CD4-positive, alpha-beta memory T cell (primary cell): ENCODE measurements around the gene MDP1. TPM values are rescaled to one million over a fixed set of nuclear protein-coding genes. Genes with fewer than 3 reads are reported as not detected.

Experiments
- CTCF ChIA-PET: fragments of 350-600 bp; sonication (Branson Sonifier 250); formaldehyde crosslinking; loops from one replicate; lab custom pipeline; 2021; ENCODE audit warnings: inconsistent platforms; ENCODE audit not compliant: partially characterized antibody; lab: Charles Lee
- POLR2A ChIA-PET: fragments of 350-600 bp; sonication (Branson Sonifier 250); formaldehyde crosslinking; loops from one replicate; lab custom pipeline; 2021; ENCODE audit not compliant: partially characterized antibody; lab: Charles Lee
- DNase-seq, 5 donors: peaks; one replicate each; pipeline versions ENCODE4 v3.0.0 to v3.0.0-alpha.2; 2020 to 2022; ENCODE audit warnings: mixed read lengths in 1 of 5
- H3K27ac ChIP-seq: one replicate; pipeline ENCODE4 v1.7.0; 2013; ENCODE audit warnings: low read depth, low read length
- H3K27me3 ChIP-seq: 2 replicates; pipeline ENCODE4 v1.7.0; 2013; ENCODE audit warnings: mild to moderate bottlenecking, low read length, moderate library complexity; ENCODE audit not compliant: insufficient read depth
- H3K36me3 ChIP-seq: 2 replicates; pipeline ENCODE4 v1.7.0; 2013; ENCODE audit warnings: mild to moderate bottlenecking, low read length, moderate library complexity; ENCODE audit not compliant: insufficient read depth
- H3K4me1 ChIP-seq: 2 replicates; pipeline ENCODE4 v1.7.0; 2013; ENCODE audit warnings: mild to moderate bottlenecking, low read length, moderate library complexity; ENCODE audit not compliant: insufficient read depth
- H3K4me3 ChIP-seq, 2 donors: one replicate each; pipeline ENCODE4 v1.7.0; 2013; ENCODE audit warnings: low read length in 2 of 2, mild to moderate bottlenecking in 1 of 2
- H3K9me3 ChIP-seq, 2 donors: one replicate each; pipeline ENCODE4 v1.7.0; 2013; ENCODE audit warnings: low read length in 2 of 2, control low read depth in 1 of 2; ENCODE audit not compliant: control insufficient read depth in 1 of 2
- H3K27ac Mint-ChIP-seq, 7 donors: one replicate each; pipeline ENCODE4 v1.8.0; 2020 to 2021; ENCODE audit warnings: mixed read lengths in 7 of 7, mild to moderate bottlenecking in 6 of 7, inconsistent platforms in 3 of 7, moderate library complexity in 3 of 7
- H3K27me3 Mint-ChIP-seq, 2 donors: one replicate each; pipeline ENCODE4 v1.8.0; 2020 to 2021; ENCODE audit warnings: mixed read lengths in 2 of 2
- H3K36me3 Mint-ChIP-seq, 2 donors: one replicate each; pipeline ENCODE4 v1.8.0; 2020 to 2021; ENCODE audit warnings: mixed read lengths in 2 of 2, inconsistent platforms in 1 of 2, mild to moderate bottlenecking in 1 of 2
- H3K4me1 Mint-ChIP-seq, 4 donors: one replicate each; pipeline ENCODE4 v1.8.0; 2020 to 2021; ENCODE audit warnings: mixed read lengths in 4 of 4, mild to moderate bottlenecking in 1 of 4
- H3K4me3 Mint-ChIP-seq, 8 donors: one replicate each; pipeline ENCODE4 v1.8.0; 2020 to 2021; ENCODE audit warnings: mixed read lengths in 8 of 8, mild to moderate bottlenecking in 7 of 8, moderate library complexity in 6 of 8, inconsistent platforms in 3 of 8
- H3K9me3 Mint-ChIP-seq, 8 donors: one replicate each; pipeline ENCODE4 v1.8.0; 2020 to 2021; ENCODE audit warnings: mixed read lengths in 8 of 8, mild to moderate bottlenecking in 5 of 8, inconsistent platforms in 3 of 8, moderate library complexity in 1 of 8
- intact Hi-C: fragments of 100-400 bp; cut with micrococcal nuclease; formaldehyde crosslinking; loops from one replicate; pipeline ENCODE4 v1.15.1; 2023
- polyA plus RNA-seq, 2 donors: library from polyadenylated mRNA; unstranded; fragments of 300-500 nt; fragmentation: Illumina TruSeq; gene quantifications; one replicate each; pipeline ENCODE4 v1.2.3, GENCODE V29; 2021
- total RNA-seq, 2 experiments: library from RNA; stranded (reverse); gene quantifications; one replicate each; pipeline ENCODE4 v1.2.3, GENCODE V29; 2021

The MDP1 gene
- total RNA-seq (10 to 100 TPM; 12.5 to 15.3 TPM), polyA plus RNA-seq (10 to 100 TPM; 27.3 to 28.1 TPM)

DNA sequence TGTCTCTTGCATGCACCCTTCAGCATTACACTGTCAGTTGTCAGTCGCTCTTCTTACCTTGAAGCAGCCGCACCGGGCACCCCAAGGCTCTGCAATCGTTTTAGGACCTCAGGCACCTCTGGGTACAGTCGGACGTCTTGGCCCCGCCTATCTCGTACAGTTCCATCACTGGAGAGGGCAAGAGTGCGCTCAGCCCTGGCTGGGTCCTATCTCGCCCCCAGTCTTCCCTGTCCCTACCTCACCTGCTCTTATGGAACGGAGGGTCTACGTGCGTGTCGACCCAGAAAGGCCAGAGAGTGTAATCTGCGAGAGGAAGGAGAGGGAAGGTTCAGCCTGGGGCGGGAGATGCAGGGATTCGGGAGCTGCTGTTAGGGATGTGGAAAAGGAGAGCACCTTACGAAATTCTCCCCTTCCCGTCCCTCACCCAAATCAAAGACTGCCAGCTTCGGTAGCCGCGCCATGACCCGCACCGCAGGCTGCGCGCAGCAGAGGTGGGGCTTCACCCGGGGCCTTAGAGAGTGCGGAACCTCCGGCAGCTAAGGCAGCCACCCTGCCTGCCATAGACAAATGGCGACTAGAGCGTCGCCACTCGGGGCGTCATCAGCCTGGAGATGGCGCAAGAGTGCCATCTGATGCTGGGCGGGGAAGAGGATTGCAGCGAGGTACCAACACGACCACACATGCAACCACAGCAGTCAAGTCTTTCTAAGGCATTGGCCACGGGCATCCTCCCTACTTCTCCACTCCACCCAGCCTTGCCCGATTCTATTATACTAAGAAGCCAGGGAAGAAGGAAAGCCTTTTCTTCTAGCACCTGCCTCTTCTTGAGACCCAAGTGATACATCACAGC, at the start of gene MDP1:
Gene MDP1, minus strand, starts transcription at position 572 of the 850 bp plus-strand sequence. Its CDS starts 111 bp downstream, at position 461.
- H3K9me3 Mint-ChIP-seq: peaks cover 0 to 5% (median 0%) of the 10 kb centered on the region in 8 donors
- DNase-seq: peak; percentile 86 to 92 (median 88)
- CTCF ChIA-PET: interaction anchor here (0.7 to 4.9 kb wide), 27 partner anchors 9 to 222 kb away, joined by 3 to 68 read pairs (median 5); partner anchors contain the start of genes CIDEB, DCAF11, IPO4 and NRL
- H3K27me3 Mint-ChIP-seq: no peaks in the 10 kb centered on the region
- POLR2A ChIA-PET: interaction anchor here (0.6 to 6.6 kb wide), 32 partner anchors 9 to 895 kb away, joined by 3 to 171 read pairs (median 8); partner anchors contain the start of genes CBLN3, CIDEB, DCAF11 and DHRS1
- Histone ChIP-seq H3K27me3 (no peaks in the 10 kb centered on the region), H3K9me3 (no peaks in the 10 kb centered on the region), H3K36me3 (peaks cover 6% of the 10 kb centered on the region), H3K4me3 (peak within 1 kb of the TSS; percentile 94 to 95), H3K4me1 (peaks cover 42% of the 10 kb centered on the region), H3K27ac (peak within 1 kb of the TSS; percentile 100)
- peak within 1 kb of the TSS; percentile 95 to 100 (median 99) for H3K27ac Mint-ChIP-seq
- peak within 1 kb of the TSS; percentile 90 to 97 (median 93) for H3K4me3 Mint-ChIP-seq
- intact Hi-C loops: loop anchor here (1.0 kb wide), 6 partner anchors 17 to 227 kb away; partner anchors contain the start of genes GMPR2, NEDD8, RABGGTA and SDR39U1
- H3K36me3 Mint-ChIP-seq: peaks cover 10 to 36% of the 10 kb centered on the region in 2 donors
- peaks cover 30 to 56% (median 44%) of the 10 kb centered on the region in 4 donors for H3K4me1 Mint-ChIP-seq

DNA sequence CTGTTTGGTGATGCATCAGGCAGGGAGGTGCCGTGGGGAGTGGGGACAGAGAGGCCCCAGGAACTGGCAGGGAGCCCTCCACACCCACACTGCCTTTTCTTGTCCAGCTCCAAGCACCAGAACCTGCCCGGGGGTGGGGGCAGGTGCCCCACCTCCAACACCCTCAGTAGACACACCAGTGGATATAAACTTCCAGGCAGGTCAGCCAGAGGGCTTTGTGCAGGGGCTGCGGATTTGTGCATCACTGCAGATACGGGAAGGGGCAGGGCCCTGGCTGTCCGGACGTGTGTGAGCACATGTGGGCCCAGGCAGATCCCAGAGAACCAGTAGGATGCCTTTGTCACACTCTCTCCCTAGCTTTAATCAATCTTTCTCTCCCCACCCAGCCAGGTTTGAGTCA, 48.4 kb upstream of the MDP1 start:
- no peaks in the 10 kb centered on the region for H3K9me3 ChIP-seq
- no peaks in the 10 kb centered on the region for H3K27me3 ChIP-seq
- peaks cover 32 to 46% of the 10 kb centered on the region in 2 donors for H3K36me3 Mint-ChIP-seq
- ChIA-PET CTCF (interaction anchor here (1.0 to 2.0 kb wide), 2 partner anchors 18 to 21 kb away, joined by 3 to 8 read pairs; partner anchors contain the start of gene TINF2), POLR2A (interaction anchor here (1.2 to 1.5 kb wide), 3 partner anchors 10 to 165 kb away, joined by 3 to 4 read pairs (median 3); partner anchors contain the start of genes CBLN3, KHNYN and TINF2)
- peaks cover 27% of the 10 kb centered on the region for H3K36me3 ChIP-seq
- no peaks in the 10 kb centered on the region for H3K9me3 Mint-ChIP-seq
- intact Hi-C loops: no loop called here
- no peaks in the 10 kb centered on the region for H3K4me1 ChIP-seq
- H3K27me3 Mint-ChIP-seq: no peaks in the 10 kb centered on the region
- H3K27ac ChIP-seq: no peak overlapping the region
- no peak overlapping the region for H3K4me3 ChIP-seq
- peak overlapping the region in 1 of 7 donors; percentile 23 for H3K27ac Mint-ChIP-seq
- H3K4me3 Mint-ChIP-seq: no peak overlapping the region
- DNase-seq: no peak
- peaks cover 0 to 5% (median under 1%) of the 10 kb centered on the region in 4 donors for H3K4me1 Mint-ChIP-seq

DNA sequence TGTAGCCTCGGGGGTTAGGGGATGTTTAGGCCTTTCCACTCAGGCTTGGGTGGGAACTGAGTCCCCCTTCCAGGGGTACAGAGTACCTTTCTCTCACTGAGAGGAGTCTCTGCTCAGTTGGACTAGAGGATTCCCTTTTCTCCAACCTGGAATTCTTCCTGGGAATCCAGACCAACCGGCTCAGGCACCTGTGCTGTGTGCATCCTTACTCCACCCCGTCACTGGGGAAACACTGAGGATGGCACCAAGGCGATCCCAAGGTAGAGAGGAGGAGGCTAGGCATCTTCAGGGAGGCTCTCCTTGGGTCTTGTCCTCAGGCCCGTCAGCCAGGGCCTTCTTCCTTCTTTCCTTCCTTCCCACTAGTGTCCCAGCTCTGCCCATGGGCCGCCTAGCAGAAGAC, 48.0 kb upstream of the MDP1 start:
- H3K27ac ChIP-seq: no peak overlapping the region
- H3K4me1 ChIP-seq: no peaks in the 10 kb centered on the region
- Mint-ChIP-seq H3K9me3 (no peaks in the 10 kb centered on the region), H3K36me3 (peaks cover 28 to 44% of the 10 kb centered on the region in 2 donors), H3K27me3 (no peaks in the 10 kb centered on the region), H3K27ac (peak overlapping the region in 1 of 7 donors; percentile 46), H3K4me3 (no peak overlapping the region), H3K4me1 (peaks cover 0 to 5% (median 0%) of the 10 kb centered on the region in 4 donors)
- H3K27me3 ChIP-seq: no peaks in the 10 kb centered on the region
- no peak for DNase-seq
- intact Hi-C loops: no loop called here
- CTCF ChIA-PET: interaction anchor here (1.0 to 2.0 kb wide), 2 partner anchors 17 to 21 kb away, joined by 3 to 8 read pairs; partner anchors contain the start of gene TINF2
- no peaks in the 10 kb centered on the region for H3K9me3 ChIP-seq
- POLR2A ChIA-PET: interaction anchor here (1.2 to 1.5 kb wide), 3 partner anchors 10 to 166 kb away, joined by 3 to 4 read pairs (median 3); partner anchors contain the start of genes CBLN3, KHNYN and TINF2
- peaks cover 27% of the 10 kb centered on the region for H3K36me3 ChIP-seq
- no peak overlapping the region for H3K4me3 ChIP-seq

DNA sequence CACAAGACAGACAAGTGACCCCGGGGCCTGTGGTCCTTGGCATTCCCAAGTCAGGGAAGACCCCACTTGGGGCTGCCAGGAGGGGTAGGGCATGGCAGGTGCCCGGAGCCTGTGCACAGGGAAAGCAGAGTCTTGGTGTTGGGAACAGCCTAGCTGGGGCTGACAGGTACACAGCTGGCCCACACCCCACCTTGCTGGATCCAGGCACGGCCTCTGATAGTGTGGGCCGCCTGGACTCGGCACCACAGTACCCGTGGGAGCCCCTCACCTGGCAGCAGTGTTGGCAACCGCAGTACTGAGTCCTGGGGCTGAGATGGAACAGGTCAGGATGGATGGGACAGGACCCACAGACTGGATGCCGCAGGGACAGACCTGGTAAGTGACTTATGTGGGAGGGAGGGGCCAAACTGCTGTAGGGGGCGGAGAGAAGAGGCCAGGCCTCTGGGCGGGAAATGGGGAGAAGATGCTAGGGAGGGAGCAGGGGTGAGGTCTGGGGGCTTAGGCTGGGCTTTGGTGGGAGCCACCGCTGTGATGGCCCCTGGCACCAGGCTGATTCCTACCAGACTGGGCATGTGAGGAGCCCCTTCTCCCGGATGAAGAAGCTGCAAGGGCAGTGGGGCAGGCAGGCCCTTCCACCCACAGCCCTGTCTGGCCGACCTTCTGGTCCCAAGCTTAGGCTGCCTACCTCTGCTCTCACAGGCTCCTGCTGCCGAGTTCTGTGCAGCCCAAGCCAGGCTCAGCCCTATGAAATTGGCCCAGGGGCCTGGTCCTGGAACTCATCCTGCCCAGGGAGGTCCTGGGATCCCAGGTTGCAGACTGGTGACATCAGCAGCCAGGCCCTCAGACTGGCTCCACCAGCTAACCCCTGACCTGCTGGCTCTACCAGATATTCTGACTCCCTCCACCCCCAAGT, 47.2 kb upstream of the MDP1 start, which contains the start of gene TGM1:
Gene TGM1, minus strand, starts transcription at position 357 of the 913 bp plus-strand sequence. CDS start 825 bp downstream, outside the sequence.
- intact Hi-C loops: no loop called here
- Mint-ChIP-seq H3K9me3 (no peaks in the 10 kb centered on the region), H3K36me3 (peaks cover 24 to 41% of the 10 kb centered on the region in 2 donors), H3K27me3 (no peaks in the 10 kb centered on the region), H3K4me1 (peaks cover 0 to 5% (median 0%) of the 10 kb centered on the region in 4 donors), H3K4me3 (no peak within 1 kb of the TSS), H3K27ac (peak within 1 kb of the TSS in 3 of 7 donors; percentile 8 to 46 (median 37))
- Histone ChIP-seq H3K27ac (no peak within 1 kb of the TSS), H3K27me3 (no peaks in the 10 kb centered on the region), H3K9me3 (no peaks in the 10 kb centered on the region), H3K4me1 (no peaks in the 10 kb centered on the region), H3K4me3 (no peak within 1 kb of the TSS), H3K36me3 (peaks cover 27% of the 10 kb centered on the region)
- ChIA-PET POLR2A (interaction anchor here (1.1 to 1.6 kb wide), 5 partner anchors 9 to 167 kb away, joined by 3 to 5 read pairs (median 3); partner anchors contain the start of genes CBLN3, KHNYN and TINF2), CTCF (interaction anchor here (1.0 to 2.0 kb wide), 2 partner anchors 16 to 20 kb away, joined by 3 to 8 read pairs; partner anchors contain the start of gene TINF2)
- DNase-seq: no peak

DNA sequence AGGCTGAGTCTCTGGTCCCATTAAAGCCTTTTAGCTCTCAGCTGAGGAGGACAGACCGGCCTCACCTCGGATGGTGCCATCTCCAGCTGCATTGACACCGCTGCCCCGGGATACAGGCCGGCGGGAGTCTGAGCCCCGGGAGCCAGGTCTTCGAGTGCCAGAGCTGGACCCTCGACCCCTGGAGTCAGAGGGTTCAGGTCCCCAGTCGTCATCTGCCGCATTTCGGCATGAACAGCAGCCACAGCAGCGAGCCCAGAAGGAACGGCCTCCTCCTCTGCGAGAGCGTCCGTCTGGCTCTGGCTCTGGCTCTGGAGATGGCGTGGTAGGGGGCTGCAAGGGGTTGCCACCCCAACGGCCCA, 46.1 kb upstream of the MDP1 start:
- no peak overlapping the region for H3K4me3 ChIP-seq
- CTCF ChIA-PET: interaction anchor here (0.9 to 1.7 kb wide), 2 partner anchors 11 to 204 kb away, joined by 3 to 4 read pairs; no protein-coding TSS in a partner anchor
- no peak overlapping the region for H3K27ac ChIP-seq
- Mint-ChIP-seq H3K9me3 (no peaks in the 10 kb centered on the region), H3K27me3 (no peaks in the 10 kb centered on the region), H3K27ac (no peak overlapping the region), H3K4me3 (no peak overlapping the region), H3K4me1 (peaks cover 0 to under 1% (median 0%) of the 10 kb centered on the region in 4 donors), H3K36me3 (peaks cover 19 to 40% of the 10 kb centered on the region in 2 donors)
- H3K4me1 ChIP-seq: no peaks in the 10 kb centered on the region
- intact Hi-C loops: no loop called here
- H3K27me3 ChIP-seq: no peaks in the 10 kb centered on the region
- peaks cover 19% of the 10 kb centered on the region for H3K36me3 ChIP-seq
- POLR2A ChIA-PET: interaction anchor here (1.1 to 1.6 kb wide), 2 partner anchors 10 to 19 kb away, joined by 3 to 5 read pairs; partner anchors contain the start of gene TINF2
- no peaks in the 10 kb centered on the region for H3K9me3 ChIP-seq
- no peak for DNase-seq

DNA sequence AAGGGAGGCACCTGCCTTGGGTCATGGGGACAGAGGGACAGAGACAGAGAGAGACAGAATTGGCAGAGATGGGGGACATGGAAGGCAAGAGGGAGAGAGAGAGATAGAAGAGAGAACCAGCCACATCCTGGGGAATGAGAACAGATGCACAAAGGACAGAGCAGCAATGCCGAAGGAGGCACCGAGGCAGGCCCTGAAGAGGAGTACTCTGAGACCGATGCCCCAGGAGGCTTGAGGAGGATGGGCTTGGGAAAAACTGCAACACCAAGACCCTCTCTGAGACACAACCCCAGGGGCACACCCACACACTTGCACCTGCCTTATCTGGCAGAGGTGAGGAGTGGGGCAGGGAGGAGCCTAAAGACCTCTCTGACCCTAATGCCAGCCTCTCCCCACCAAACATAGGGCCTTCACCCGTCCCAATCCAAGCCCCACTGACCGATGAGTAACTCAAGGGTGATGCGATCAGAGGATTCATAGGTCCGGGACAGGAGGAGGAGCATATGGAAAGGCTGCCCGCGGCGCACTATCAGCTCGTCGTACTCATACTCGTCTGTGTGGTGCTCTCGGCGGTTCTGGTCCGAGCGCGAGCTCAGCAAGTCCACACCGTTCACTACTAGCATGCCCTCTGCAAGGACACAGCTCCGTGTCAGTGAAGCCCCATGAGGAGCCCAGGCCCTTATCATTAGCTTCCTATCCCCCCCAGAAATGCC, 45.5 kb upstream of the MDP1 start:
- Histone ChIP-seq H3K4me1 (no peaks in the 10 kb centered on the region), H3K9me3 (no peaks in the 10 kb centered on the region), H3K4me3 (no peak overlapping the region), H3K27ac (no peak overlapping the region), H3K27me3 (no peaks in the 10 kb centered on the region), H3K36me3 (peaks cover 14% of the 10 kb centered on the region)
- Mint-ChIP-seq H3K27me3 (no peaks in the 10 kb centered on the region), H3K9me3 (no peaks in the 10 kb centered on the region), H3K36me3 (peaks cover 19 to 37% of the 10 kb centered on the region in 2 donors), H3K4me1 (no peaks in the 10 kb centered on the region), H3K27ac (peak overlapping the region in 2 of 7 donors; percentile 58 to 79), H3K4me3 (no peak overlapping the region)
- DNase-seq: no peak
- ChIA-PET CTCF (interaction anchor here (0.9 to 1.7 kb wide), 2 partner anchors 10 to 203 kb away, joined by 3 to 4 read pairs; no protein-coding TSS in a partner anchor), POLR2A (interaction anchor here (1.6 kb wide), 1 partner anchor 19 kb away, joined by 5 read pairs; the partner anchor contains the start of gene TINF2)
- intact Hi-C loops: no loop called here
